ENCODE data around the gene SUMF1. TPM values are rescaled to one million over a fixed set of nuclear protein-coding genes. Genes with fewer than 3 reads are reported as not detected.

Gene SUMF1
- polyA plus RNA-seq, 1 experiment, result 51.4 TPM

DNA sequence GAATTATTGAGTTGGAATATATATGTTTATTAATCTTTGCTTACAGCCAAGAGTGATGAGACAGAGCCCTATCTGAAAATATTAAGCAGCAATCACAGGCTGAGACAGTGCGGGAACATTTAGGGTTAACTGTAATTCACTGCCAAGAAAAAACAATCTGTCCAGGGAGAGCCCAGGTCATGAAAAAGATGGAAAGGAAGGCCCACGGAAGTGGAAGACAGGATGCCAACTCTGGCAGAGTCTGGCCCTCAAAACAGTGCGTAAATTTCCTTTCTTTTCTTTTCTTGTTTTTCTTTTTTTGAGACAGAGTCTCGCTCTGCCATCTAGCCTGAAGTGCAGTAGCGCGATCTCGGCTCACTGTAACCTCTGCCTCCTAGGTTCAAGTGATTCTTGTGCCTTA is 67.6 kb downstream of the SUMF1 start:
- CTCF ChIA-PET, result interaction anchor here (2.5 kb wide), 1 partner anchor 49 kb away, joined by 16 read pairs; no protein-coding TSS in a partner anchor
- no peak for TF ChIP-seq CTCF (IDR thresholded peaks at IDR 0.05; ENCODE audit: low read depth, low read length)
- no peak overlapping the region for H3K27ac ChIP-seq (ENCODE audit: low read depth, low read length)

GRCh38 chr3:4398941-4399245 is 68.2 kb downstream of the SUMF1 start:
- H3K4me3 ChIP-seq (ENCODE audit: low read depth, low read length), result no peak overlapping the region
- H3K27me3 ChIP-seq (ENCODE audit: control insufficient read depth, insufficient read depth, low read length), result no peaks in the 10 kb centered on the region
- TF ChIP-seq CTCF (IDR thresholded peaks at IDR 0.05; ENCODE audit: low read depth, low read length), result no peak
- ChIA-PET CTCF (interaction anchor here (0.9 to 2.5 kb wide), 2 partner anchors 48 to 235 kb away, joined by 6 to 16 read pairs; no protein-coding TSS in a partner anchor), POLR2A (interaction anchor here (0.9 kb wide), 1 partner anchor 94 kb away, joined by 3 read pairs; the partner anchor contains the start of gene ITPR1)
- H3K27ac ChIP-seq (ENCODE audit: low read depth, low read length), result no peak overlapping the region
- no peak for DNase-seq (ENCODE audit: low read depth, low spot score)
- no peaks in the 10 kb centered on the region for H3K9me3 ChIP-seq (ENCODE audit: control insufficient read depth, insufficient read depth, low read length)

More for the DNA sequence above, 67.6 kb downstream of the SUMF1 start:
- Histone ChIP-seq H3K4me3 (ENCODE audit: low read depth, low read length) (no peak overlapping the region), H3K27me3 (ENCODE audit: control insufficient read depth, insufficient read depth, low read length) (no peaks in the 10 kb centered on the region), H3K9me3 (ENCODE audit: control insufficient read depth, insufficient read depth, low read length) (no peaks in the 10 kb centered on the region)
- POLR2A ChIA-PET, result no interaction called here
- DNase-seq (ENCODE audit: low read depth, low spot score), result no peak

DNA sequence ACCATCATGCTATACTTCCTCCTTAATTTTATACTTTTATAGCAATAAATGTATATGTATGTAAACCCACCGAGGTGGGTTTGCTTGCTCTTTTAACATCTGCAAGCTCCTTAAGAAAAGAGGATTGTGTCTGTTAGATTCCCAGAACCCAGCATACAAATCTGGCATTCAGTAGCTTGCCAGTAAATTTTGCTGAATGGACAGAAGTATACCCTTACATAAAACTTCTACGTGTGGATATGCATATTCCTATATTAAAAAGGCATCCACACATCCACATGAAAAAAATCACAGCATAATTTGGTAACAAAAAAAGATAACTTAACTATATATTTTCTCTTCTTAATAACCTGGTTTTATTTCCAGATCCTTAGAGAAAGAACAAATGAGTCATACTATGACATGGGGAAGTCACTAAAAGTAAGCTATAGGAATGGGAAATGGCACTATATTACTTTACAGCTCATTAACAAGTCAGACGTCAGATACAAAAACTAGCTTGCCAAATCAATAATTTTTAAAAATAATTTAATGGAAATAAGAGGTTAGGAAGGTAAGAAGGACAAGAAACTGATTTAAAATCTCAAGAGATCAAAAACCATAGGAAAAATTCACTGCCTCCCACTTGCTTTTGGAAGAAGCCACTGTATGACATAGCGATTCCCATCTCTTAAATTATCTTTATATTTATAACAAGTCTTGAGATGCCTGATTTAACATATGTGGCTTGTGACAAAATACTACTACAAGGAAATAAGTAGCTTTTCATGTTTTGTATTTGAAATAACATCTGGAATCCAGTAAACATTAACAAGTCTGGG is 68.7 kb downstream of the SUMF1 start:
- TF ChIP-seq CTCF (IDR thresholded peaks at IDR 0.05; ENCODE audit: low read depth, low read length), result no peak
- Histone ChIP-seq H3K27ac (ENCODE audit: low read depth, low read length) (no peak overlapping the region), H3K27me3 (ENCODE audit: control insufficient read depth, insufficient read depth, low read length) (no peaks in the 10 kb centered on the region), H3K9me3 (ENCODE audit: control insufficient read depth, insufficient read depth, low read length) (no peaks in the 10 kb centered on the region), H3K4me3 (ENCODE audit: low read depth, low read length) (no peak overlapping the region)
- DNase-seq (ENCODE audit: low read depth, low spot score), result no peak
- ChIA-PET POLR2A (interaction anchor here (0.9 kb wide), 1 partner anchor 95 kb away, joined by 3 read pairs; the partner anchor contains the start of gene ITPR1), CTCF (interaction anchor here (0.9 to 2.5 kb wide), 2 partner anchors 48 to 235 kb away, joined by 6 to 16 read pairs; no protein-coding TSS in a partner anchor)

- H3K4me3 ChIP-seq (ENCODE audit: low read depth, low read length), result no peak overlapping the region
- H3K9me3 ChIP-seq (ENCODE audit: control insufficient read depth, insufficient read depth, low read length), result no peaks in the 10 kb centered on the region
- TF ChIP-seq CTCF (IDR thresholded peaks at IDR 0.05; ENCODE audit: low read depth, low read length), result no peak
- ChIA-PET CTCF (interaction anchor here (2.5 kb wide), 1 partner anchor 47 kb away, joined by 16 read pairs; no protein-coding TSS in a partner anchor), POLR2A (no interaction called here)
- no peak overlapping the region for H3K27ac ChIP-seq (ENCODE audit: low read depth, low read length)
- no peaks in the 10 kb centered on the region for H3K27me3 ChIP-seq (ENCODE audit: control insufficient read depth, insufficient read depth, low read length)
- no peak for DNase-seq (ENCODE audit: low read depth, low spot score)
These were observed 69.6 kb downstream of the SUMF1 start for GRCh38 chr3:4397466-4397865.

DNA sequence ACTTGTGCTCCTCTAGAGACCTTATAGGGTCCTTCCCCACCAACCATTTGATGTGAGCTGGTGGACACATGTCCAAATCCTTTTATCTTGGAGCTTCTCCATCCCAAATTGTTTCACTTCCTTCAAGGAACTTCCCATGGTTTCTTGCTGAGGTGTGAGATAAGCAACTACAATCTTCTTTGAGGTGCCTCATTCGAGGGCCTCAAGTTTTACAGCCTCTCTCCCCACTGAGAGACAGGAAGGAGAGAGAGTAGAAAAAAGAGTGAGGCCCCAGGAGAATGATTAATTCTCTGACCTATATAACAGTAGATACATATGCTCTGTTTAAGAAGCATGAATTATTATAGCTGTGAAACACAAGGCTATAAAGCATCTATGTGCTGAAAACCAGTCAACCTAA is 70.5 kb downstream of the SUMF1 start:
- ChIA-PET POLR2A (no interaction called here), CTCF (interaction anchor here (1.0 kb wide), 1 partner anchor 237 kb away, joined by 3 read pairs; no protein-coding TSS in a partner anchor)
- TF ChIP-seq CTCF (IDR thresholded peaks at IDR 0.05; ENCODE audit: low read depth, low read length), result no peak

More for the DNA sequence above, 70.5 kb downstream of the SUMF1 start:
- Histone ChIP-seq H3K9me3 (ENCODE audit: control insufficient read depth, insufficient read depth, low read length) (no peaks in the 10 kb centered on the region), H3K27me3 (ENCODE audit: control insufficient read depth, insufficient read depth, low read length) (no peaks in the 10 kb centered on the region), H3K4me3 (ENCODE audit: low read depth, low read length) (no peak overlapping the region), H3K27ac (ENCODE audit: low read depth, low read length) (no peak overlapping the region)
- no peak for DNase-seq (ENCODE audit: low read depth, low spot score)

All from AG04450 (cell line).